ENCODE data around the gene RAB13. TPM values are rescaled to one million over a fixed set of nuclear protein-coding genes. Genes with fewer than 3 reads are reported as not detected.

The RAB13 gene
- total and polyA plus RNA-seq, 2 experiments from 2014 or later: 25.9 to 98.7 TPM

DNA sequence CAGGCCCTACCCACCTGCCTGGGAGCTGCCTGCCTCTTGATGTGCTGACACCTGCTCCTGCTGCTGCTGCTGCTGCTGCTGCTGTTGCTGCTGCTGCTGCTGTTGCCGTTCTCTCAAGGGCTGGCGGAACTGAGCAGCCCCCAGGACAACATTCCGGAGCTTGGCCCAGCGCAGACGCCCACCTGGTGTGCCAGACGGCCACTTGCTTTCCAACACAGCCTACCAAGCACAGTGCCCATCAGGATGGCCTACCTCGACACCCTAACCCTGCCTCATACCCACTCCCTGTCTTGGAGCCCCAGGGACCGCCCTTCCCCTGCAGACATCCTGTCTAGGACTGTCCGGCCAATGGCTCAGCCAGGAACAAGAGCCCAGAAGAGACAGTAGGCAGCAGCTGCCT lies 51.4 kb downstream of the RAB13 start:
- 96% methylated on average over 9 of the region's 9 CpGs for WGBS (ENCODE audit: low lambda C conversion rate, missing lambda C conversion rate)

GRCh38 chr1:153933955-153934354 lies 52.2 kb downstream of the RAB13 start:
- Histone ChIP-seq H3K36me3 (replicated peaks; ENCODE audit: insufficient read depth, low read depth) (no peaks in the 10 kb centered on the region), H2AFZ (no peak overlapping the region)
- 96% methylated on average over 11 of the region's 11 CpGs for WGBS (ENCODE audit: low lambda C conversion rate, missing lambda C conversion rate)

More for the DNA sequence above, 51.4 kb downstream of the RAB13 start:
- Histone ChIP-seq H3K79me2 (no peaks in the 10 kb centered on the region), H2AFZ (no peak overlapping the region), H3K27me3 (no peaks in the 10 kb centered on the region), H3K27ac (no peak overlapping the region), H3K36me3 (replicated peaks; ENCODE audit: insufficient read depth, low read depth) (no peaks in the 10 kb centered on the region), H3K9me3 (ENCODE audit: low read depth) (no peaks in the 10 kb centered on the region), H4K20me1 (ENCODE audit: insufficient read depth, poor library complexity, severe bottlenecking) (no peaks in the 10 kb centered on the region), H3K4me3 (no peak overlapping the region), H3K4me1 (ENCODE audit: insufficient read depth) (no peaks in the 10 kb centered on the region), H3K9me2 (replicated peaks; ENCODE audit: insufficient read depth) (no peaks in the 10 kb centered on the region), H3K4me2 (no peak overlapping the region)
- TF ChIP-seq CTCF (IDR thresholded peaks at IDR 0.05; ENCODE audit: poor library complexity) (no peak), EZH2 (IDR thresholded peaks at IDR 0.05; ENCODE audit: borderline replicate concordance) (no peak), EZH2phosphoT487 (IDR thresholded peaks at IDR 0.05; ENCODE audit: low read depth, severe bottlenecking, unreplicated experiment) (no peak)
- DNase-seq (ENCODE audit: low spot score): no peak

GRCh38 chr1:153933430-153933829 lies 52.7 kb downstream of the RAB13 start:
- H3K27me3 ChIP-seq: no peaks in the 10 kb centered on the region
- H3K4me3 ChIP-seq: no peak overlapping the region
- H3K79me2 ChIP-seq: no peaks in the 10 kb centered on the region
- TF ChIP-seq CTCF (IDR thresholded peaks at IDR 0.05; ENCODE audit: poor library complexity) (no peak), EZH2phosphoT487 (IDR thresholded peaks at IDR 0.05; ENCODE audit: low read depth, severe bottlenecking, unreplicated experiment) (no peak), EZH2 (IDR thresholded peaks at IDR 0.05; ENCODE audit: borderline replicate concordance) (no peak)
- H3K4me2 ChIP-seq: no peak overlapping the region
- H4K20me1 ChIP-seq (ENCODE audit: insufficient read depth, poor library complexity, severe bottlenecking): no peaks in the 10 kb centered on the region
- no peaks in the 10 kb centered on the region for H3K9me2 ChIP-seq (replicated peaks; ENCODE audit: insufficient read depth)
- 99% methylated on average over 9 of the region's 14 CpGs for WGBS (ENCODE audit: low lambda C conversion rate, missing lambda C conversion rate)
- no peak overlapping the region for H3K27ac ChIP-seq
- H2AFZ ChIP-seq: no peak overlapping the region
- no peaks in the 10 kb centered on the region for H3K4me1 ChIP-seq (ENCODE audit: insufficient read depth)
- H3K9me3 ChIP-seq (ENCODE audit: low read depth): no peaks in the 10 kb centered on the region
- H3K36me3 ChIP-seq (replicated peaks; ENCODE audit: insufficient read depth, low read depth): no peaks in the 10 kb centered on the region
- no peak for DNase-seq (ENCODE audit: low spot score)

More at GRCh38 chr1:153933955-153934354, 52.2 kb downstream of the RAB13 start:
- Histone ChIP-seq H3K27me3 (no peaks in the 10 kb centered on the region), H3K4me3 (no peak overlapping the region), H3K9me2 (replicated peaks; ENCODE audit: insufficient read depth) (no peaks in the 10 kb centered on the region), H3K9me3 (ENCODE audit: low read depth) (no peaks in the 10 kb centered on the region), H3K4me2 (no peak overlapping the region), H3K79me2 (no peaks in the 10 kb centered on the region), H3K4me1 (ENCODE audit: insufficient read depth) (no peaks in the 10 kb centered on the region), H4K20me1 (ENCODE audit: insufficient read depth, poor library complexity, severe bottlenecking) (no peaks in the 10 kb centered on the region), H3K27ac (no peak overlapping the region)
- DNase-seq (ENCODE audit: low spot score): no peak
- TF ChIP-seq CTCF (IDR thresholded peaks at IDR 0.05; ENCODE audit: poor library complexity) (no peak), EZH2phosphoT487 (IDR thresholded peaks at IDR 0.05; ENCODE audit: low read depth, severe bottlenecking, unreplicated experiment) (no peak), EZH2 (IDR thresholded peaks at IDR 0.05; ENCODE audit: borderline replicate concordance) (no peak)
